Natural killer cell (primary cell): ENCODE results near the gene NUP214. TPM values are rescaled to one million over a fixed set of nuclear protein-coding genes. Genes with fewer than 3 reads are reported as not detected.

Source experiments
- ATAC-seq, 3 donors: fragments of 150-1000 bp in 2 of 3; fragments of 200-7000 bp in 1 of 3; cut with Tn5 transposase; 1 replicate in 1 of 3; 2 replicates in 2 of 3; pipeline ENCODE4 v1.10.0; 2021; ENCODE audit warnings: mild to moderate bottlenecking in 2 of 3, moderate library complexity in 2 of 3
- DNase-seq, 2 donors: peaks; one replicate each; pipeline versions ENCODE4 v3.0.0 to v3.0.0-alpha.2; 2013 to 2021; ENCODE audit warnings: mixed read lengths in 1 of 2
- H3K27ac ChIP-seq: one replicate; pipeline ENCODE4 v1.5.1; 2013; ENCODE audit warnings: mild to moderate bottlenecking, low read length
- H3K27me3 ChIP-seq: one replicate; pipeline ENCODE4 v1.6.1; 2013; ENCODE audit warnings: low read length; ENCODE audit not compliant: control insufficient read depth, insufficient read depth
- H3K36me3 ChIP-seq: one replicate; pipeline ENCODE4 v1.6.1; 2013; ENCODE audit warnings: low read length; ENCODE audit not compliant: control insufficient read depth, insufficient read depth
- H3K4me1 ChIP-seq: one replicate; pipeline ENCODE4 v1.6.1; 2013; ENCODE audit warnings: low read length; ENCODE audit not compliant: control insufficient read depth, insufficient read depth
- H3K4me3 ChIP-seq: one replicate; pipeline ENCODE4 v1.5.1; 2013; ENCODE audit warnings: low read length
- H3K9me3 ChIP-seq: one replicate; pipeline ENCODE4 v1.6.1; 2013; ENCODE audit warnings: low read length; ENCODE audit not compliant: control insufficient read depth, insufficient read depth
- H3K27ac Mint-ChIP-seq, 2 donors: one replicate each; pipeline ENCODE4 v1.8.0; 2022; ENCODE audit warnings: mild to moderate bottlenecking in 2 of 2, mixed read lengths in 2 of 2, moderate library complexity in 1 of 2
- H3K27me3 Mint-ChIP-seq, 2 donors: one replicate each; pipeline ENCODE4 v1.8.0; 2022; ENCODE audit warnings: low read depth in 2 of 2, mixed read lengths in 2 of 2
- H3K36me3 Mint-ChIP-seq: one replicate; pipeline ENCODE4 v1.8.0; 2022; ENCODE audit warnings: mixed read lengths
- H3K4me1 Mint-ChIP-seq, 2 donors: one replicate each; pipeline ENCODE4 v1.8.0; 2022; ENCODE audit warnings: mixed read lengths in 2 of 2
- H3K4me3 Mint-ChIP-seq: one replicate; pipeline ENCODE4 v1.8.0; 2022; ENCODE audit warnings: mild to moderate bottlenecking, moderate library complexity, mixed read lengths
- H3K9me3 Mint-ChIP-seq, 2 donors: one replicate each; pipeline ENCODE4 v1.8.0; 2022; ENCODE audit warnings: mixed read lengths in 2 of 2
- CTCF ChIP-seq: fragments of 200-600 bp; IDR thresholded peaks from one replicate; pipeline ENCODE4 v1.8.0; 2022; ENCODE audit warnings: antibody characterized with exemption
- WGBS: methylation state at CpG from one replicate; pipeline ENCODE4 v1.1.7; 2013; ENCODE audit warnings: missing lambda C conversion rate; ENCODE audit not compliant: insufficient coverage; 5-methylcytosine and 5-hydroxymethylcytosine counted together
- intact Hi-C: fragments of 100-400 bp; cut with micrococcal nuclease; formaldehyde crosslinking; loops from one replicate; pipeline ENCODE4 v1.14.2; 2022
- total RNA-seq, 4 donors: library from RNA; stranded (reverse); fragments of 120-200 nt in 1 of 4; gene quantifications; one replicate each; pipeline versions ENCODE4 v1.2.3 to v1.2.4, GENCODE V29; 2013 to 2022

Gene NUP214
- total RNA-seq, 3 donors from 2014 or later (not counting 1 experiment from before 2014, with no cell fraction given), result 125 to 133 (median 132) TPM

GRCh38 chr9:131111186-131111853 lies 14.1 kb upstream of the NUP214 start:
- no peaks in the 10 kb centered on the region for H3K9me3 Mint-ChIP-seq

GRCh38 chr9:131111854-131112311 lies 13.5 kb upstream of the NUP214 start:
- 94% methylated on average over 25 of the region's 25 CpGs for WGBS
- H3K36me3 Mint-ChIP-seq, result no peaks in the 10 kb centered on the region
- H3K9me3 Mint-ChIP-seq, result no peaks in the 10 kb centered on the region
- no peak overlapping the region for H3K4me3 Mint-ChIP-seq
- no peaks in the 10 kb centered on the region for H3K4me1 Mint-ChIP-seq
- H3K27ac Mint-ChIP-seq, result no peak overlapping the region
- Histone ChIP-seq H3K4me3 (no peak overlapping the region), H3K36me3 (no peaks in the 10 kb centered on the region), H3K4me1 (no peaks in the 10 kb centered on the region), H3K27me3 (peaks cover 2% of the 10 kb centered on the region), H3K9me3 (no peaks in the 10 kb centered on the region), H3K27ac (no peak overlapping the region)
- H3K27me3 Mint-ChIP-seq, result peaks cover 0 to 2% of the 10 kb centered on the region in 2 donors
- ATAC-seq, result no peak
- no peak for DNase-seq
- no peak for TF ChIP-seq CTCF
- intact Hi-C loops, result no loop called here

More at GRCh38 chr9:131111186-131111853, 14.1 kb upstream of the NUP214 start:
- Mint-ChIP-seq H3K4me1 (no peaks in the 10 kb centered on the region), H3K27ac (no peak overlapping the region), H3K4me3 (no peak overlapping the region), H3K27me3 (peaks cover 0 to 2% of the 10 kb centered on the region in 2 donors), H3K36me3 (no peaks in the 10 kb centered on the region)
- ATAC-seq (no peak), DNase-seq (no peak)
- Histone ChIP-seq H3K27ac (no peak overlapping the region), H3K9me3 (no peaks in the 10 kb centered on the region), H3K27me3 (peaks cover 2% of the 10 kb centered on the region), H3K36me3 (no peaks in the 10 kb centered on the region), H3K4me3 (no peak overlapping the region), H3K4me1 (no peaks in the 10 kb centered on the region)
- intact Hi-C loops, result no loop called here
- 75% methylated on average over 10 of the region's 10 CpGs for WGBS
- no peak for TF ChIP-seq CTCF

GRCh38 chr9:131112374-131113154 lies 12.8 kb upstream of the NUP214 start:
- no peaks in the 10 kb centered on the region for H3K4me1 ChIP-seq
- Mint-ChIP-seq H3K36me3 (no peaks in the 10 kb centered on the region), H3K4me3 (no peak overlapping the region), H3K9me3 (no peaks in the 10 kb centered on the region), H3K27ac (no peak overlapping the region), H3K4me1 (no peaks in the 10 kb centered on the region), H3K27me3 (peaks cover 0 to 2% of the 10 kb centered on the region in 2 donors)
- 95% methylated on average over 21 of the region's 23 CpGs for WGBS
- no peak overlapping the region for H3K4me3 ChIP-seq
- H3K27ac ChIP-seq, result no peak overlapping the region
- DNase-seq, result no peak
- H3K9me3 ChIP-seq, result no peaks in the 10 kb centered on the region
- intact Hi-C loops, result no loop called here
- H3K36me3 ChIP-seq, result no peaks in the 10 kb centered on the region
- TF ChIP-seq CTCF, result no peak
- no peak for ATAC-seq
- H3K27me3 ChIP-seq, result peaks cover 3% of the 10 kb centered on the region
